NK-92 treated with Interleukin-12 subunit alpha and Interleukin-12 subunit beta, amount 100 ng/mL, for 24 hours (cell line): ENCODE results near the gene CA11.

Experiments
- DNase-seq: peaks from one replicate; lab custom pipeline; 2025; lab: John Stamatoyannopoulos, UW

The CA11 gene

GRCh38 chr19:48628486-48629296 lies 17.3 kb downstream of the CA11 start:
- DNase-seq, result no peak

DNA sequence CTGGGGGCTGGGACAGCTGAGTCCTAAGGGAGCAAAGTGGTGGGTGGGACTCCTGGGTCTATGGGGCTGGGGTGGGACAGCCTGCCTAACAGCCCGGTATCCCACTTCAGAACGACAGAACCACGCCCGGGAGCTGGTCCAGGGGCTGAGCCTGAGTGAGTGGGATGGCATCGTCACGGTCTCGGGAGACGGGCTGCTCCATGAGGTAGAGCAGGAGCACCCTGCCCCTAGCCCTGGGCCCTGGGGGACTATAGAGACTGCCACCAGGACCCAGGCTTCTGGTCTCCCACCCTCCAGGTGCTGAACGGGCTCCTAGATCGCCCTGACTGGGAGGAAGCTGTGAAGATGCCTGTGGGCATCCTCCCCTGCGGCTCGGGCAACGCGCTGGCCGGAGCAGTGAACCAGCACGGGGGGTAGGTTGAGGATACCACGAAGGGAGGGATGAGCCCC lies 18.1 kb downstream of the CA11 start:
- DNase-seq, result no peak

GRCh38 chr19:48627201-48627864 lies 18.7 kb downstream of the CA11 start:
- DNase-seq, result peak; percentile 71

- no peak for DNase-seq
These were observed 20.1 kb downstream of the CA11 start for GRCh38 chr19:48625891-48626327.

DNA sequence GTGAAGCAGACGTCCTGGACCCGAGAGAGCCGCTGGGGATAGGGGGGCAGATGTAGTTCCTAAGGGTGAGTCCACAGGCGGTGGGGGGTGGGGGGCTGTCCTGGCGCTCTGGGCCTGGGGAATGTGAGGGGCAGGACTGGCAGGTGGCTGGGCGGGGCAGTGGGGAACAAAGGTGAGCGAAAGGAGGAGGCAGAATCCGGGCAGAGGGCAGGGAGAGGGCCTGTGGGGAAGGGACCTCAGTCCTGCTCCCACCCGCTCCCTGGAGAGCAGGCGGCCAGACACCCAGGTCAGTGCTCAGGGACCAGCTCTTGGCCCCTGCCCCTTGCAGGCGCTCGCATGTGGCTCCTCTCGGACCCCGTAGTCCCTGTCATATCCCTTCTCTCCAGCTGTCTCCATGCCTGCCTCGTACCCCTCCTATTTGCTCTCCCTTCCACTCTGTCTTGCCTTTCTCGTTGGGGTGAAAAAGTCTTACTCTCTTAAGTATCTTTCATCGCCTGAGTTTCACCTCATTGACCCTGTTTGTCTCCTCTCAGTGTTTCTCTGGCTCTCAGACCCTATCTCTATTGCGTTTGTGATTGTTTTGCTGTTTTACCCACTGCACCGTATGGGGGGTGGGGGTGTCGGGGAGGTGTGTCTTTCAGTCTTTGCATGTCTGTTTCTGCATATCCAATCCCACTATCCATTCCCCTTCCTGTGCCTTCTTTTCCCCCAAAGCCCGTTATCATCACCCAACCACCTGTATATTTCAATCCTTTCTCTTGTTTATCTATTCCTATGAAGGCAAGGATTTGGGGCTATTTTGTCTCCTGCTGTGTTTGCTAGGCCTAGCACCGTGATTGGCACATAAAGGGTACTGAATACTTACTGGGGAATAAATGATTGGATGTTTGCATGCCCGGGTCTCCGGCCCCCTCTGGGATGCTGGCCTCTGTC lies 20.9 kb downstream of the CA11 start:
- no peak for DNase-seq

GRCh38 chr19:48624067-48624594 lies 21.9 kb downstream of the CA11 start:
- DNase-seq, result peak; percentile 93

GRCh38 chr19:48623556-48624066 lies 22.4 kb downstream of the CA11 start:
- no peak for DNase-seq

- DNase-seq, result no peak
These were observed 26.0 kb downstream of the CA11 start for GRCh38 chr19:48619692-48620585.

GRCh38 chr19:48618916-48619691 lies 26.9 kb downstream of the CA11 start, which contains the start of the genes RPL18 and SPHK2:
Gene RPL18, minus strand, starts transcription at chr19:48619178. Its CDS starts 35 bp downstream, at chr19:48619143.
Gene SPHK2, plus strand, starts transcription at chr19:48619506. Its CDS starts 1,009 bp downstream, at chr19:48620515.
- DNase-seq, result peak; percentile 96

DNA sequence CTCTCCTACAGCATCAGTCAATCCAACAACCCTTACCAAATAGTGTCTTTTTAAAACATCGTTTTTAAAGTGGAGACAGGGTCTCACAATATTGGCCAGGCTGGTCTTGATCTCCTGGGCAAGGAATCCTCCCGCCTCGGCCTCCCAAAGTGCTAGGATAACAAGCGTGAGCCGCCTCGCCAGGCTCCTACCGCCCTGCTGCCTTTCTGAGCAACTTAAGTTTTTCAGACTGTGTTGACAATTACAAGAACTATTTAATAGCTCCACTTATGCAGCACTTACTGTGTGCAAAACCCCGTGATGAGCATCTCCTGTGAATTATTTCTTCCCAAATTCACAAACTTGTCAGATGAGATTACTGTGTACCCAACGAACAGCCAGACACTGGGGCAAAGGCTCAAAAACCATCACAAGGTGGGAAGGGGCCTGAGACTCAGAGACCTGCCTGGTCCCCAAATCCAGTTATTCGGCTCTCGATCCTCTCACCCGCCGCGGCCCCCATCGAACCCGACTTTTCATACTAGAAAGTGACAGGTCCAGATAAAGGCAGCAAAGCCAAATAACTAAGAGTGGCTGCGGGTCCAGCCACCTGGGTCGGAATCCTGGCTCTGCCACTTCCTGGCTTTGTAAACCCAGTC lies 27.6 kb downstream of the CA11 start:
- DNase-seq, result no peak

GRCh38 chr19:48617146-48617937 lies 28.6 kb downstream of the CA11 start:
- DNase-seq, result no peak

DNA sequence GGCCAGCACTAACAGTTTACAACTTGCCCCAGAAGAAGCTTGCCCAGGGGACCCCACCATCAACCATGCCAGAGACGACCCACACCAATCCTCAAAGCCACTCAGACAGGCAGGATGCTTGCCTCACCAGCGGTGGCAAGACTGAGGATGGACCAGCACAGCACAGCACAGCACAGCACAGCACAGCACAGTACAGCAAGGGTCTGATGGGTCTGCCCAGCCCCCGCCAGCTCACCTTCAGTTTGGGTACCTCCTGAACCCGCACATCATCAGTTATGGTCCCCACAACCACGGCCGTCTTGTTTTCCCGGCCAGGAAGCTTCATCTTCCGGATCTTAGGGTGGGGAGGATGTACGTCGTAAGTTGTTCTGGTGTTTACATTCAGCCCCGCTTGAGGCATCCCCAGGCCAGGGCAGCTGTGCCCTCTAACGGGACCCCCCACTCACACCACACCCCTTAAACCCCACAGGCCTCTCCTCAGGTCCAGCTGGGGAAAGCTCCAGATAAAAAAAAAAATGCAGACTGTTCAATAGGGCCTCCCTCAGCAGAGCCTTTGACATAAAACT lies 29.4 kb downstream of the CA11 start:
- DNase-seq, result no peak

DNA sequence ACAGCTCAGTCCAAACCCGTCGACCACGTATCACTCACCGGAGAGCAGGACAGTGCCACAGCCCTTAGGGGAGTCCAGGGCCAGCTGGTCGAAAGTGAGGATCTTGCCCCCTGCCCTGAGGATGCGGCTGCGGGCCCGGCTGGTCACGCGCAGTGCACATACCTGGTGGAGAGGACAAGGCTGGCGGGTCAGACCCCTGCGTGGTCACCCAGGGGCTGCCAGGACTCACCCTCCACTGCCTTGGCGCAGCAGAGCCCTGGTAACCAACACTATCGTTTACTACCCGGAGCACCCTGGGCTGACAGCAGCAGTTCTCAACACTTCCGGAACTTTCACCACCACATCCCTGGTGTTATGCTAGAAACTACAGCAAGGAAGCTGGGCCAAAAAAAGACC lies 29.9 kb downstream of the CA11 start:
- no peak for DNase-seq

DNA sequence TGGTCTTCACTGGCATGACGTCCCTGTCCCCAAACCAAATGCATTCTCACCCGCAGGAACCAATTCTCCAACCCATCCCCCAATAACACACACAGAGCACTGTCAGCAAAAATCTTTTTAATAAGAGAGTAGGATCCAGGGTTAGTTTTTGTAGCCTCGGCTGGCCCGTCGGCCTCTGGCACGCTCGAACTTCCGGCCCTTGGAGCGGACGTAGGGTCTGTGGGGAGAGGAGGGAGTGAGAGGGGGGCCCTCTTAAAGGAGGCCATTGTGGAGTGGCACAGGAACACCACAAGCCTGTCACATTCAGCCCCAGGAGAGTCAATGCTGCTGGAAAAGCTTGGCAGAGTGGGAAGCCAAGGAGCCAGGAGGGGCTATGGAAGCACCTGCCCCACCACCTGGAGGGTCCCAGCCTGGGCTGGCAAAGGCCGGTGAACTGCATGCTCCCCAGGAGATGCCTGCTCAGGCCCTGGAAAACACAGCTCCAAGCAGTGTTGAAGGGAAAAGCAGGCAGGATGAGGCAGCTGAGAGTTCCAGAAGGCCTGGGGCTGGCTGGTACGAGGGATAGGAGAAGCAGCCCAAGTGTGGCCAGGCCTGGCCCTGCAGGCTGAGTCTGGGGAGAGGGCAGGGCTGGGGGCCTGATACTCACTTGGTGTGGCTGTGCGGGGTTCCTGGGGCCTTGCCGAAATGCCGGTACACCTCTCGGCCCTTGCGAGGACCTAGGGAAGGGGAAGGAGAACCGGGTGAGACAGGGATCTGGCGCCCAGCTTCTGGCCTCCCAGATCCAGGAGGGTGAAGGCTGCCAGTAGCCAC lies 30.6 kb downstream of the CA11 start:
- DNase-seq, result no peak

GRCh38 chr19:48614436-48615230 lies 31.4 kb downstream of the CA11 start, which contains the start of gene FAM83E:
Gene FAM83E, minus strand, starts transcription at chr19:48615076. Its CDS starts 1,704 bp downstream, at chr19:48613372.
- DNase-seq, result no peak

DNA sequence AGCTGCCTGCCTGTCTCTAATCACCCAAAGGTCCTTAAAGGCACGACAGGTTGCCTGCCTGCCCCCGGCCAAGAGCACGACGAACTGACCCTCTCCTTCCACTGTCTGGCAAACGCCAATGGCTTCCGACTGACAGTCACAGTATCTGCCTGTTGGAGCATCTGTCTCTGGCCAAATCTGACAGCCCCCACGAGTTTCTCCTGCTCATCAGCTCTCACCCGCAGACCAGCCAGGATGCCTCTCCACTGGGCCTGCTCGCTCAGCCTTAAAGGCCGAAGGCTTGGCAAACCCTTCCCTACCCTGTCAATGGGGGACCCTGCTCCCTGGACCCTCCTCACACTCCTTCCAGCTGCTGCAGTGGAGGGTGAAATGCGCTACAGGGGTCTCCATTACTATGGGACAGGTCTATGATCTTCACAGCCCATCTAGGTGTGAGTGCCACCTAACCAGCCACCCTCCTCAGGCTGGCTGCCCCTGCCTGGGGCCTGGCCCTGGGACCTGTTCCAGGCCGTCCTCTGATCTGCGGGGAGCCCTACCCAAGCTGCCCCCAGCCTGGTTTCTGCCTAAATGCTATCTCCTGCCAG lies 32.0 kb downstream of the CA11 start:
- no peak for DNase-seq
